Cardiac fibroblast (primary cell): ENCODE data around the gene SLC35A5.

Experiments
- DNase-seq, 2 donors: peaks; one replicate each; pipeline versions ENCODE4 v3.0.0 to v3.0.0-alpha.2; 2010; ENCODE audit warnings: low read depth in 2 of 2
- H3K4me3 ChIP-seq, 2 donors: replicated peaks in 1 of 2; 1 replicate in 1 of 2; 2 replicates in 1 of 2; pipeline ENCODE4 v1.5.1; 2011; ENCODE audit warnings: low read depth in 2 of 2, low read length in 2 of 2, mild to moderate bottlenecking in 2 of 2, moderate library complexity in 1 of 2
- TF ChIP-seq, protein P1 (sequence below): IDR thresholded peaks from one replicate; pipeline ENCODE4 v1.5.1; 2011; ENCODE audit warnings: low read depth, mild to moderate bottlenecking, low read length, inconsistent platforms

Gene SLC35A5

DNA sequence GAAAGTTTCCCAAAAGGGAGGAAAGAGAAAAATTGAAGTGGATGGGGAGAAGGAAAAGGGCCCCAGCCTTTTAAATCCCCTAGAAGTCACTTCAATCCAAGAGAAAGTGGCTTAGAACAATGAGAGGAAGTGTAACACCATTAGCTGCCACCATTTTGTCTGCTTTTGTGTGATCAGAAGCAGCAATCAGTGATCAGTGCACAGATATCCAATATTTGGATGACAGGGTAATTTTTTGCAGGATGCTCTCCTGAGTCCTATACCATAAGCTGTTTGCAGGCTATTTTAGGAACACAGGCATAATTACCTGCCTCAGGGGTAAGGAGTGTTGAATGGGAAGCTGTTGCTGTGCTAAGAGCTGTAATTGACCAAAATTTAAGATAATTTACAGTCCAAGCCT lies 31.4 kb downstream of the SLC35A5 start:
- no peak overlapping the region for H3K4me3 ChIP-seq
- no peak for DNase-seq
- TF ChIP-seq, protein P1, sequence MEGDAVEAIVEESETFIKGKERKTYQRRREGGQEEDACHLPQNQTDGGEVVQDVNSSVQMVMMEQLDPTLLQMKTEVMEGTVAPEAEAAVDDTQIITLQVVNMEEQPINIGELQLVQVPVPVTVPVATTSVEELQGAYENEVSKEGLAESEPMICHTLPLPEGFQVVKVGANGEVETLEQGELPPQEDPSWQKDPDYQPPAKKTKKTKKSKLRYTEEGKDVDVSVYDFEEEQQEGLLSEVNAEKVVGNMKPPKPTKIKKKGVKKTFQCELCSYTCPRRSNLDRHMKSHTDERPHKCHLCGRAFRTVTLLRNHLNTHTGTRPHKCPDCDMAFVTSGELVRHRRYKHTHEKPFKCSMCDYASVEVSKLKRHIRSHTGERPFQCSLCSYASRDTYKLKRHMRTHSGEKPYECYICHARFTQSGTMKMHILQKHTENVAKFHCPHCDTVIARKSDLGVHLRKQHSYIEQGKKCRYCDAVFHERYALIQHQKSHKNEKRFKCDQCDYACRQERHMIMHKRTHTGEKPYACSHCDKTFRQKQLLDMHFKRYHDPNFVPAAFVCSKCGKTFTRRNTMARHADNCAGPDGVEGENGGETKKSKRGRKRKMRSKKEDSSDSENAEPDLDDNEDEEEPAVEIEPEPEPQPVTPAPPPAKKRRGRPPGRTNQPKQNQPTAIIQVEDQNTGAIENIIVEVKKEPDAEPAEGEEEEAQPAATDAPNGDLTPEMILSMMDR: no peak

DNA sequence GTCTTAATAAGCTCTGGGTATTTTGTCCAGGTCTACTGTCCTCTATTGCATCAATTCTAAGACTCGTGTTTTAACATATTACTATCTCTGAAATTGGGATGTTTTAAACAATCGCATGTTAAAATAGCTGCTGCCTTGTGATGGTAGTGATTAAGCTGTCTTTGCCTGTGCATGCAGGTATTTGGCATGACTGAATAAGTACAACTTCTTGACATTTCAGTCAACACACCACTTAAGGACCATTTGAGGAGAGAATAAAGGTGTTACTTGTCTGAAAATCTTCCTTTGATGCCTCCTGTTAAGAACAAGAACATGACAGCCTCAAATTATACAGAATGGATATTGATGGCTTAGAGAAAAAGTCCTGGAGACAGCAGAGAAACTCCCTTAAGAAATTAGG lies 33.0 kb downstream of the SLC35A5 start:
- no peak for DNase-seq
- TF ChIP-seq, protein P1: no peak
- H3K4me3 ChIP-seq: no peak overlapping the region

DNA sequence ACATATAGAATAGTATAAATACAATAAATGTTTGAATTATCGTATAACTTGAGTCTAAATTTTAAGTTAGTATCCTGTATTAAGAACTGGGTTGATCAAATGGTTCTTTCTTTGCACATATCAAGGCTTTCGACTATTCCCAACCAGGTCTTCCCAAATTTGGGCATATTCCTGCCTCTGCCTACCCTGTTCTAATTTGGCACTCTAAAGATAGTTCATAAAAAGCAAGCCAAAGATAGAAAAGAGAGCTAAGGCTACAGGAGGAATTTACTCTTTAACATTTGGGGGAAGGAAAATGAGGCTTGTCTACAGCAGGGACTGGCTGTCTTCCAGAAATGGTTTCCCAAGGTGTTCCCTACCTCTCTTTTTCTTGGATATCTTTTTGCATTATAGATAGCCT lies 36.1 kb downstream of the SLC35A5 start:
- H3K4me3 ChIP-seq: no peak overlapping the region
- TF ChIP-seq, protein P1: no peak
- no peak for DNase-seq

DNA sequence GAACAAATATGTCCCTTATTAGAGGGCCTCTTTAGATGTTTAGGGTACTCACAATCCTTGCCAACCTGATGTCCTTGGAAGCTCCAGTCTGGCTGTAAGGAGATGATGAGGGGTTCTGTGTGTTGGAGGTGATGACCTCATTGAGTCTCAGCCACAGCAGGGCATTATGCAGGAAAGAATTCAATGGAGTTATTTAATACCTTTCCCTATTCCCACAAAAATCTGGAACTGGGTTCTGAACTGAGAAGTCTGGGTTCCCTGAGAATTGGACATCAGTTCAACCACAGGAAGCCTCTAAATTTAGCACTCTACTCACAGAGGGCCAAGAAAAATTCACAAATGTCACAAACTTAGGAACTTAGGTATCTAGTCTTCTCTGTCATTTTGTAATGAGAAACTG lies 36.9 kb downstream of the SLC35A5 start:
- TF ChIP-seq, protein P1: no peak
- no peak for DNase-seq
- no peak overlapping the region for H3K4me3 ChIP-seq

DNA sequence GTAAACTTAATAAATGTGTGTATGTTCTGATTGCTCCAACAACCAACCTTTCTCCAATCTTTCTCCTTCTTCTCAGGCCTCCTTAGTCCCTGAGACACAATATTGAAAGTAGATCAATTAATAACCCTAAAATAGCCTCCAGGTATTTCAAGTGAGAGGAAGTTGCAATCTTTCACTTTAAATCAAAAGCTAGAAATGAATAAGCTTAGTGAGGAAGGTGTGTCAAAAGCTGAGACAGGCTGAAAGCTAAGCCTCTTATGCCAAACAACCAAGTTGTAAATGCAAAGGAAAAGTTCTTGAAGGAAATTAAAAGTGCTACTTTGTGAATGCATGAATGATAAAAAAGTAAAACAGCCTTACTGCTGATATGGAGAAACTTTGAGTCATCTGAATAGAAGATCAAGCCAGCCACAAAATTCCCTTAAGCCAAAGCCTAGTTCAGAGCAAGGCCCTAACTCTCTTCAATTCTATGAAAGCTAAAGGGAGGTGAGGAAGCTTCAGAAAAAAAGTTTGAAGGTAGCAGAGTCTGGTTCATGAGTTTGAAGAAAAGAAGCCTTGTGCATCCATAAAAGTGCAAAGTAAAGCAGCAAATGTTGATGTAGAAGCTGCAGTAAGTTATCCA lies 40.5 kb downstream of the SLC35A5 start:
- H3K4me3 ChIP-seq: no peak overlapping the region
- TF ChIP-seq, protein P1: no peak
- no peak for DNase-seq

DNA sequence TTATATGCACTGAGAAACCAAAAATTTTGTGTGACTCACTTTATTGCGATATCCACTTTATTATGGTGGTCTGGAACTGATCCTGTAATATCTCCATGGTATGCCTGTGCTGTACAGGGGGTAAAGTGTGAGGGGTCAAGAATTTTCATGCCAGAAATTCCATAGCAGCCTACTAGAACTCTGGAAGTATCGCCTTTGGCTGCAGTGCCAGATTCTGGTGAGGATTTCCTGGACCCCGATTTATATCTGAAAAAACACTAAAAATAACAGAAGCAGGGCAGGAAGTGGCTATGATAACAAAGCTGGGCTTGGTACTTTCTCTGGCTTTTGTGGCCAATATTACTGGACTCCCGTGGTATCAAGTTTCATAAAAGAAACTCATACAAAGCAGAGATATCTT lies 42.7 kb downstream of the SLC35A5 start:
- TF ChIP-seq, protein P1: no peak
- no peak overlapping the region for H3K4me3 ChIP-seq
- peak; percentile 84 to 96 for DNase-seq

DNA sequence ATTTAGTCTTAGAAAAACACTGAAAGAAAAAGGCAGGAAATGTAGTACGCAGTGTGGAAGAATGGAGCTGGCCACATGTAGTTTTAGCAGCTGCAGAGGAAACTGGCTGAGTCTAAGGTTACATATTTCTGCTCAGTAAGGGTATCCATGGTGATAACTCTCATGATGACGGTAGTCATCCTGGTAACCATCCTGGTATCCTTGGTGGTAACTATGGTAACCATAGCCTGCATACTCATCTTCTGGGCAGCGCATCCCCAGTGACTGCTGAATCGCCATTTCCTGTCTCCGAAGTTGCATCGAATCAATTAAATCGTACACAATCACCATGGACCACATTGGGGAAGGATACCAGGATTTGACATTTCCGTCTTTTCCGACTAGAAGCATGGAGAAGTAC lies 43.4 kb downstream of the SLC35A5 start:
- TF ChIP-seq, protein P1: no peak
- H3K4me3 ChIP-seq: no peak overlapping the region
- DNase-seq: peak; percentile 97 to 99
